SK-N-MC (cell line): ENCODE measurements around the gene RPS26.

Experiments
- EZH2 ChIP-seq: fragments of 200-600 bp; sonication (generic); IDR thresholded peaks from one replicate; pipeline ENCODE4 v1.6.1; 2017; ENCODE audit warnings: antibody characterized with exemption
- POLR2AphosphoS5 ChIP-seq: IDR thresholded peaks from 2 replicates; pipeline ENCODE4 v1.6.1; 2012; ENCODE audit warnings: mild to moderate bottlenecking, low read depth, low read length, borderline replicate concordance

GRCh38 chr12:56013482-56013881 lies 28.2 kb upstream of the RPS26 start:
- TF ChIP-seq EZH2 (no peak), POLR2AphosphoS5 (no peak)
